B cell (primary cell): ENCODE data around the gene ETAA1. TPM values are rescaled to one million over a fixed set of nuclear protein-coding genes. Genes with fewer than 3 reads are reported as not detected.

Experiments
- ATAC-seq: fragments of 200-7000 bp; cut with Tn5 transposase; one replicate; pipeline ENCODE4 v1.10.0; 2021; ENCODE audit warnings: low read depth, mild to moderate bottlenecking, moderate number of reproducible peaks, moderate library complexity
- CTCF ChIA-PET: fragments of 350-600 bp; sonication (Branson Sonifier 250); formaldehyde crosslinking; loops from one replicate; lab custom pipeline; 2021; ENCODE audit warnings: antibody characterized with exemption, inconsistent platforms; lab: Charles Lee
- POLR2A ChIA-PET: fragments of 350-600 bp; sonication (Branson Sonifier 250); formaldehyde crosslinking; loops from one replicate; lab custom pipeline; 2021; ENCODE audit warnings: antibody characterized with exemption; lab: Charles Lee
- DNase-seq: peaks from one replicate; pipeline ENCODE4 v3.0.0; 2013
- H2AFZ ChIP-seq: 2 replicates; pipeline ENCODE4 v1.6.1; 2012; ENCODE audit warnings: mild to moderate bottlenecking, low read depth, low read length; ENCODE audit not compliant: insufficient read depth, poor library complexity, severe bottlenecking
- H3K27ac ChIP-seq, 2 donors: 1 replicate in 1 of 2; 2 replicates in 1 of 2; pipeline ENCODE4 v1.5.1; 2012 to 2013; ENCODE audit warnings: low read length in 2 of 2, mild to moderate bottlenecking in 2 of 2, moderate library complexity in 1 of 2
- H3K27me3 ChIP-seq, 4 experiments: fragments of 200-600 bp in 1 of 4; sonication (generic) in 1 of 4; replicated peaks in 1 of 4; 1 replicate in 2 of 4; 2 replicates in 2 of 4; pipeline versions ENCODE4 v1.6.1 to v1.7.0; 2013 to 2016; ENCODE audit warnings: low read length in 3 of 4, mild to moderate bottlenecking in 2 of 4, mixed read lengths in 1 of 4, moderate library complexity in 1 of 4; ENCODE audit not compliant: insufficient read depth in 4 of 4, control insufficient read depth in 3 of 4; ENCODE audit errors: control extremely low read depth in 1 of 4
- H3K36me3 ChIP-seq, 2 experiments: replicated peaks in 1 of 2; 1 replicate in 1 of 2; 2 replicates in 1 of 2; pipeline versions ENCODE4 v1.6.1 to v1.7.1; 2013; ENCODE audit warnings: low read length in 1 of 2; ENCODE audit not compliant: insufficient read depth in 2 of 2, control insufficient read depth in 1 of 2; ENCODE audit errors: control extremely low read depth in 1 of 2, extremely low read depth in 1 of 2
- H3K4me1 ChIP-seq, 2 donors: fragments of 200-600 bp in 1 of 2; sonication (generic) in 1 of 2; 1 replicate in 1 of 2; 2 replicates in 1 of 2; pipeline versions ENCODE4 v1.5.1 to v1.6.1; 2013 to 2017; ENCODE audit warnings: low read length in 2 of 2; ENCODE audit not compliant: control insufficient read depth in 2 of 2, insufficient read depth in 2 of 2
- H3K4me2 ChIP-seq: replicated peaks from 2 replicates; pipeline ENCODE3; 2012; ENCODE audit warnings: mild to moderate bottlenecking, low read depth, low read length; ENCODE audit not compliant: poor library complexity, severe bottlenecking
- H3K4me3 ChIP-seq, 5 experiments: fragments of 200-600 bp in 1 of 5; sonication (generic) in 1 of 5; 1 replicate in 3 of 5; 2 replicates in 2 of 5; pipeline versions ENCODE4 v1.5.1 to v1.7.0; 2011 to 2016; ENCODE audit warnings: low read length in 4 of 5, mild to moderate bottlenecking in 4 of 5, low read depth in 2 of 5, control low read depth in 1 of 5, moderate library complexity in 1 of 5; ENCODE audit not compliant: insufficient read depth in 1 of 5; ENCODE audit errors: control extremely low read depth in 1 of 5, extremely low read depth in 1 of 5
- H3K79me2 ChIP-seq: fragments of 200-600 bp; sonication (generic); one replicate; pipeline ENCODE4 v1.6.0; 2016; ENCODE audit warnings: low read length; ENCODE audit not compliant: control insufficient read depth, insufficient read depth
- H3K9ac ChIP-seq: fragments of 200-600 bp; sonication (generic); 2 replicates; pipeline ENCODE4 v1.6.1; 2017; ENCODE audit warnings: mild to moderate bottlenecking, low read length, moderate library complexity
- H3K9me3 ChIP-seq, 3 donors: one replicate each; pipeline versions ENCODE4 v1.6.1 to v1.7.1; 2013; ENCODE audit warnings: low read length in 2 of 3; ENCODE audit not compliant: control insufficient read depth in 2 of 3, insufficient read depth in 1 of 3; ENCODE audit errors: control extremely low read depth in 1 of 3
- H4K20me1 ChIP-seq: 2 replicates; pipeline ENCODE4 v1.6.0; 2012; ENCODE audit warnings: mild to moderate bottlenecking, low read length; ENCODE audit not compliant: insufficient read depth, control insufficient read depth, poor library complexity, severe bottlenecking
- H3K27ac Mint-ChIP-seq: one replicate; pipeline ENCODE4 v1.8.0; 2021; ENCODE audit warnings: mixed read lengths
- H3K27me3 Mint-ChIP-seq: one replicate; pipeline ENCODE4 v1.8.0; 2021; ENCODE audit warnings: mixed read lengths
- H3K4me1 Mint-ChIP-seq: one replicate; pipeline ENCODE4 v1.8.0; 2021; ENCODE audit warnings: mixed read lengths
- H3K4me3 Mint-ChIP-seq: one replicate; pipeline ENCODE4 v1.8.0; 2021; ENCODE audit warnings: mixed read lengths
- H3K9me3 Mint-ChIP-seq: one replicate; pipeline ENCODE4 v1.8.0; 2022; ENCODE audit warnings: mixed read lengths; ENCODE audit not compliant: insufficient read depth
- EZH2 ChIP-seq: IDR thresholded peaks from 2 replicates; pipeline ENCODE4 v1.6.1; 2012; ENCODE audit warnings: borderline replicate concordance, low read depth, mild to moderate bottlenecking, moderate library complexity, low read length; ENCODE audit not compliant: insufficient read depth, poor library complexity, severe bottlenecking
- WGBS: methylation state at CpG from one replicate; pipeline ENCODE4 v1.1.5; 2013; ENCODE audit warnings: missing lambda C conversion rate; ENCODE audit not compliant: insufficient coverage; 5-methylcytosine and 5-hydroxymethylcytosine counted together
- intact Hi-C: fragments of 100-400 bp; cut with micrococcal nuclease; formaldehyde crosslinking; loops from one replicate; pipeline ENCODE4 v1.10.0; 2022
- polyA plus RNA-seq: library from polyadenylated mRNA; depleted of rRNA; stranded (reverse); fragments of >200 nt; gene quantifications from 2 replicates; pipeline ENCODE4 v1.2.3, GENCODE V29; 2012
- total RNA-seq, 2 donors: library from RNA; stranded (reverse); fragments of 120-200 nt in 1 of 2; gene quantifications; 1 replicate in 1 of 2; 2 replicates in 1 of 2; pipeline versions ENCODE4 v1.2.3 to v1.2.4, GENCODE V29; 2013 to 2022
- TF ChIP-seq, protein P1 (sequence below): fragments of 200-600 bp; IDR thresholded peaks from one replicate; pipeline ENCODE4 v1.8.0; 2022; ENCODE audit warnings: antibody characterized with exemption, mild to moderate bottlenecking

Gene ETAA1
- total and polyA plus RNA-seq, 2 donors (not counting 1 experiment from before 2014, with no cell fraction given): 6.2 to 15.3 TPM

DNA sequence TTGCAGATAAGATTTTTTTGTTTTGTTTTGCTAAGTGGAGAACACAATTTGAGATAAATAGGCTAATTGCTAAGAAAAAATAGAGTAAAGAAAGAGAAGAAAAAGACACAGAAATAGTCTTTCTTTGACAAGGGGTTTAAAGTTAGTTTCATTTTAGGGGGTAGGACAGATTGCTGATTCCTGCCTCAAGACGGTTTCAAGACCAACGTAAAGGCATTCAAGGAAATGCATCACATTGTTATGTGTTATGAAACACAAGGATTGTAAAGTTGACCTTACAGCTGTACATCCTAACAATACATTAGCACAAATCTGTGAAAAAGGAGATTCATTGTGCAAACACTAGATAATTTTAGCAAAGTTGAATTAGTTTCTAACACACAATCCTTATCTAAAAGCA is 22.7 kb upstream of the ETAA1 start:
- ChIA-PET POLR2A (no interaction called here), CTCF (no interaction called here)
- H3K27me3 Mint-ChIP-seq: peaks cover 4% of the 10 kb centered on the region
- intact Hi-C loops: no loop called here
- TF ChIP-seq EZH2: no peak
- TF ChIP-seq, protein P1, sequence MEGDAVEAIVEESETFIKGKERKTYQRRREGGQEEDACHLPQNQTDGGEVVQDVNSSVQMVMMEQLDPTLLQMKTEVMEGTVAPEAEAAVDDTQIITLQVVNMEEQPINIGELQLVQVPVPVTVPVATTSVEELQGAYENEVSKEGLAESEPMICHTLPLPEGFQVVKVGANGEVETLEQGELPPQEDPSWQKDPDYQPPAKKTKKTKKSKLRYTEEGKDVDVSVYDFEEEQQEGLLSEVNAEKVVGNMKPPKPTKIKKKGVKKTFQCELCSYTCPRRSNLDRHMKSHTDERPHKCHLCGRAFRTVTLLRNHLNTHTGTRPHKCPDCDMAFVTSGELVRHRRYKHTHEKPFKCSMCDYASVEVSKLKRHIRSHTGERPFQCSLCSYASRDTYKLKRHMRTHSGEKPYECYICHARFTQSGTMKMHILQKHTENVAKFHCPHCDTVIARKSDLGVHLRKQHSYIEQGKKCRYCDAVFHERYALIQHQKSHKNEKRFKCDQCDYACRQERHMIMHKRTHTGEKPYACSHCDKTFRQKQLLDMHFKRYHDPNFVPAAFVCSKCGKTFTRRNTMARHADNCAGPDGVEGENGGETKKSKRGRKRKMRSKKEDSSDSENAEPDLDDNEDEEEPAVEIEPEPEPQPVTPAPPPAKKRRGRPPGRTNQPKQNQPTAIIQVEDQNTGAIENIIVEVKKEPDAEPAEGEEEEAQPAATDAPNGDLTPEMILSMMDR: no peak
- no peaks in the 10 kb centered on the region for H3K4me1 Mint-ChIP-seq
- H3K9ac ChIP-seq: no peak overlapping the region
- DNase-seq (no peak), ATAC-seq (no peak)
- H3K36me3 ChIP-seq: no peaks in the 10 kb centered on the region
- no peak overlapping the region for H3K27ac Mint-ChIP-seq
- no peaks in the 10 kb centered on the region for H3K9me3 Mint-ChIP-seq
- H3K4me2 ChIP-seq: no peak overlapping the region
- H3K27me3 ChIP-seq: no peaks in the 10 kb centered on the region
- H3K4me3 ChIP-seq: no peak overlapping the region
- no CpG with 5 or more reads among the region's 2 CpGs for WGBS
- H3K79me2 ChIP-seq: no peaks in the 10 kb centered on the region
- no peak overlapping the region for H3K4me3 Mint-ChIP-seq
- no peaks in the 10 kb centered on the region for H4K20me1 ChIP-seq
- peaks cover 1 to 5% (median 4%) of the 10 kb centered on the region in 3 donors for H3K9me3 ChIP-seq
- no peak overlapping the region for H3K27ac ChIP-seq
- H3K4me1 ChIP-seq: no peaks in the 10 kb centered on the region
- H2AFZ ChIP-seq: no peak overlapping the region

DNA sequence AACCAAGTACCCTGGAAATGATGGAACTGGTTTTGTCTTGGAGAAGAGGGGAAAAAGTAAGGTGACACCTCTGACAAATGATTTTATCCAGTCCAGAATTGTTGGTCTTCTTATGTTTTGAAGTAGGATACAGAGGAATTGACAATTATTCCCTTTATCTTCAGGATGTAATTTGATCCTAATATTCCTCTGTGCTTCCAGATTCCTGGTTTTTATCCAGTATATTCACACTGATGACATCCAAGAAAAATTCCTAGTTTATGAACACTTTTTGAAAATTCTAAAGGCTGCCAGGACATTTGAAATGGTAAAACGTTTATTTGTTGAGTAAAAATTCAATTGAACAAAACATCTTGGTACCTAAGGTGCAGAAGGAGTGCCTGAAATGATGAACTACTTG is 22.2 kb upstream of the ETAA1 start:
- ATAC-seq: no peak
- Mint-ChIP-seq H3K9me3 (no peaks in the 10 kb centered on the region), H3K4me1 (no peaks in the 10 kb centered on the region), H3K4me3 (no peak overlapping the region), H3K27me3 (peaks cover 4% of the 10 kb centered on the region), H3K27ac (no peak overlapping the region)
- Histone ChIP-seq H3K27ac (no peak overlapping the region), H3K9me3 (peaks cover 1 to 9% (median 4%) of the 10 kb centered on the region in 3 donors), H3K36me3 (no peaks in the 10 kb centered on the region), H2AFZ (no peak overlapping the region), H4K20me1 (no peaks in the 10 kb centered on the region), H3K79me2 (no peaks in the 10 kb centered on the region), H3K27me3 (no peaks in the 10 kb centered on the region), H3K4me2 (no peak overlapping the region), H3K4me3 (no peak overlapping the region), H3K9ac (no peak overlapping the region), H3K4me1 (no peaks in the 10 kb centered on the region)
- intact Hi-C loops: no loop called here
- WGBS: no CpG with 5 or more reads among the region's 1 CpG
- CTCF ChIA-PET: no interaction called here
- POLR2A ChIA-PET: no interaction called here
- TF ChIP-seq, protein P1: no peak
- TF ChIP-seq EZH2: no peak
- DNase-seq: no peak
